ENCODE data around the gene PRR20G. TPM values are rescaled to one million over a fixed set of nuclear protein-coding genes. Genes with fewer than 3 reads are reported as not detected.

The PRR20G gene
- total RNA-seq, 4 donors from 2014 or later: not detected

DNA sequence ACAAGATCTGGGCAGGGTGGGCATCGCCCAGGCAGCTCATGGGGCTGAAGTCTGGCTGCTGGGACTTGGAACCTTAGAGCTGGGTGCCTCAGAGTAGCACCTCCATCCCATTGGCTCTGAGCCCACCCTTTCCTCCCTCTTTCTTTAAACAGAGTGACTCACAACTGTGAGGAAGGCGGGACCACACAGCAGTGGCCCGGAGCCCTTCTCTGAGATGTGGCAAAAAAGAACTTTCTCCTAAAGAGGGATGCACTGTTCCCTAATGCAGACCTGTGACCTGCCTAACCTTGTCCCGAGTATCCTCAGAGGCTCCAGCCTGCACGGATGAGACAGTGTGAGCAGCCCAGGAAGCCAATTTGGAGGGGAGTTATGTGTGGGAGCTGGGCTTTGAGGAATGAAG, 23.6 kb downstream of the PRR20G start:
- Histone ChIP-seq H3K27ac (no peak overlapping the region), H3K4me3 (no peak overlapping the region), H3K9me3 (peaks cover 0 to 13% (median 0%) of the 10 kb centered on the region in 4 donors), H3K27me3 (no peaks in the 10 kb centered on the region), H3K36me3 (no peaks in the 10 kb centered on the region), H3K4me1 (no peaks in the 10 kb centered on the region)
- no peak for DNase-seq (ENCODE audit: low spot score in 2 of 2)
- no peak for TF ChIP-seq POLR2A (IDR thresholded peaks at IDR 0.05)
- no peak for TF ChIP-seq EP300 (IDR thresholded peaks at IDR 0.05)
- WGBS, 2 donors: 50 to 66% methylated on average over 5 of the region's 5 CpGs

DNA sequence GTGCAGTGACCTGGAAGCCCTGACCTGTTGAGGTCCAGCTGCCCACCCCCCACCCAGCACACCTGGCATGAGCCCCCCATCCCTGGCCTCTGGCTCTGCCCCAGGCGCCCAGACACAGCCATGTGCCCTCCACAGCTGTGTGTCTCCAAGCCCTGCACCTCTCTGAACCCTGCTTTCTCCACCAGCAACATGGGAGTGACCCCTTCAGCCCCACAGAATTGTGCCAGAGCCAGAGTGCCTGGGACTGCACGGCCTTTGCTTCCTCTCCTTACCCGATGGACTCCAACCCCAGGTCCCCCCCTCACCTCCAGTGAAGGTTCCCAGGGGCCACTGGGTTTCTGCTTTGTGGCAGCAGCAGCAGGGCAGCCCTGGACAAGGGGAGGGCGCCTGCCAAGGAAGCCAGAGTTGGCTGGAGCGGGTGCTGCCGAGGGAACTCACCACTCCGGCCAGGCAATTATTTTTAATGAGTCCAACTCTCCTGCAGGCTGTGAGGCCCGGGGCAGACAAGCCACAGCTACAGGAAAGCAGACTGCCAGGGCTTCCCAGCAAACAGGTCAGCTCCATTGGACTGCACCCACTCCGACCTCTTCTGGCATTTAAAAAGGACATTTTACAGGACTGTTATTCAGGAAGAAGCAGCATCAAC, 24.1 kb downstream of the PRR20G start:
- Histone ChIP-seq H3K27me3 (no peaks in the 10 kb centered on the region), H3K4me3 (no peak overlapping the region), H3K36me3 (no peaks in the 10 kb centered on the region), H3K4me1 (no peaks in the 10 kb centered on the region), H3K9me3 (peaks cover 0 to 8% (median 0%) of the 10 kb centered on the region in 4 donors), H3K27ac (no peak overlapping the region)
- WGBS, 2 donors: 46 to 48% methylated on average over 9 of the region's 9 CpGs
- no peak for DNase-seq (ENCODE audit: low spot score in 2 of 2)
- TF ChIP-seq POLR2A (IDR thresholded peaks at IDR 0.05) (no peak), EP300 (IDR thresholded peaks at IDR 0.05) (no peak)
- TF ChIP-seq, protein P1, sequence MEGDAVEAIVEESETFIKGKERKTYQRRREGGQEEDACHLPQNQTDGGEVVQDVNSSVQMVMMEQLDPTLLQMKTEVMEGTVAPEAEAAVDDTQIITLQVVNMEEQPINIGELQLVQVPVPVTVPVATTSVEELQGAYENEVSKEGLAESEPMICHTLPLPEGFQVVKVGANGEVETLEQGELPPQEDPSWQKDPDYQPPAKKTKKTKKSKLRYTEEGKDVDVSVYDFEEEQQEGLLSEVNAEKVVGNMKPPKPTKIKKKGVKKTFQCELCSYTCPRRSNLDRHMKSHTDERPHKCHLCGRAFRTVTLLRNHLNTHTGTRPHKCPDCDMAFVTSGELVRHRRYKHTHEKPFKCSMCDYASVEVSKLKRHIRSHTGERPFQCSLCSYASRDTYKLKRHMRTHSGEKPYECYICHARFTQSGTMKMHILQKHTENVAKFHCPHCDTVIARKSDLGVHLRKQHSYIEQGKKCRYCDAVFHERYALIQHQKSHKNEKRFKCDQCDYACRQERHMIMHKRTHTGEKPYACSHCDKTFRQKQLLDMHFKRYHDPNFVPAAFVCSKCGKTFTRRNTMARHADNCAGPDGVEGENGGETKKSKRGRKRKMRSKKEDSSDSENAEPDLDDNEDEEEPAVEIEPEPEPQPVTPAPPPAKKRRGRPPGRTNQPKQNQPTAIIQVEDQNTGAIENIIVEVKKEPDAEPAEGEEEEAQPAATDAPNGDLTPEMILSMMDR (IDR thresholded peaks at IDR 0.05): no peak

DNA sequence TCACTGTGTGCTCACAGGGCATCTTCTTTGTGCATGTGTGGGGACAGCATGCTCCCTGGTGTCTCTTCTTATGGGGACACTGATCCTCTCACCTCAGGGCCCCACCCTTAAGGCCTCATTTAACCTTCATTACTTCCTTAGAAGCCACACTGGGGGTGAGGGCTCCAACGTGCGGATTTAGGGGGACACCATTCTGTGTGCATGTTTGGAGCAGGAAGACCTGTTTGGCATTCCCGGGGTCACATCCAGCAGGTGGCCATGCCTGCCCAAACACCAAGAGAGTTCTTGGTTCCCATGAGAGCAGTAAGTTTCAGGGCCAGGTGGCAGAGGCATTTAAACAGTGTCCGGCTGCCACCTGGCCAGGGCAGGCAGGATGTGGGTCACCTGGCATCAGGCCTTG, 24.8 kb downstream of the PRR20G start:
- Histone ChIP-seq H3K27ac (no peak overlapping the region), H3K36me3 (no peaks in the 10 kb centered on the region), H3K9me3 (peaks cover 0 to under 1% (median 0%) of the 10 kb centered on the region in 4 donors), H3K27me3 (no peaks in the 10 kb centered on the region), H3K4me3 (no peak overlapping the region), H3K4me1 (no peaks in the 10 kb centered on the region)
- TF ChIP-seq EP300 (IDR thresholded peaks at IDR 0.05) (no peak), POLR2A (IDR thresholded peaks at IDR 0.05) (no peak)
- TF ChIP-seq, protein P1 (IDR thresholded peaks at IDR 0.05): no peak
- WGBS, 2 donors: 92 to 93% methylated on average over 4 of the region's 4 CpGs
- DNase-seq (ENCODE audit: low spot score in 2 of 2): no peak

DNA sequence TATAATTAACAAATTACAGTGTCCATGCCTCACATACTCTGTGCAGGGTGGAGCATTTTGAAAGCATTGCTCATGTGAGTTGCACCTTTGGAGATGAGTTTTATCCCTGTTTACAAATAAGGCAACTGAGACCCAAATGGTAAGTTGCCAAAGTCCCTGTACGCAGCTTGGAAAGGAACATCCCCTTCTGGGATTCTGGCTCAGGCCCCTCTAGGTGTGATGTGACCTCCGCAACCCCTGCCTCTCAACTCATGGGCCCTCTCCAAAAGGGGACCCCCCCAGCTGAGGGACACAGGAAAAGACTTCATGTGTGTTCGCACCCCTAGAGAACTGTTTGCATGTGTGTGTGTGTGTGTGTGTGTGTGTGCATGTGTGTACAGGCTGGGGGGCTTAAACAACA, 25.3 kb downstream of the PRR20G start:
- WGBS, 2 donors: 93 to 94% methylated on average over 3 of the region's 3 CpGs

DNA sequence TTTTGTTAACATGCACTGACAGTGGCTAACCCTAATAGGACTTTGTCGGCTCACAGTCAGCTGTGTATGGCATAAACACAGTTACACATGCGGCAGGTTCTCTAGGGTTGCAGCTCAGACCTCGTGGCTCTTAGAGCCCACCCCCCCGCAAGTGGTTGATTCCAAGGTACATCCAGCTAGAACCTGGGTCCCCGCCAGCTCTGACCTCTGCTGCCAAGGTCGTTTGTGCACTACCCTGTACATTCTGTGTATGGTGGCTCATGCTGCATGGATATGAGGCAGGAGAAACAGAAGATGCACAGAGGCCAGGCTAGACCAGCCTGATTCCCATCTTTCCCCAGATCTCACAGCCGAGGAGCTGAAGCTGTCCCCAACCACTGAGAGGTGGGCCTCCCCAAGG, 25.9 kb downstream of the PRR20G start:
- no peak for DNase-seq (ENCODE audit: low spot score in 2 of 2)
- Histone ChIP-seq H3K27me3 (no peaks in the 10 kb centered on the region), H3K9me3 (no peaks in the 10 kb centered on the region), H3K4me1 (no peaks in the 10 kb centered on the region), H3K4me3 (no peak overlapping the region), H3K27ac (no peak overlapping the region), H3K36me3 (no peaks in the 10 kb centered on the region)
- TF ChIP-seq EP300 (IDR thresholded peaks at IDR 0.05) (no peak), POLR2A (IDR thresholded peaks at IDR 0.05) (no peak)
- TF ChIP-seq, protein P1 (IDR thresholded peaks at IDR 0.05): no peak
- 63 to 69% methylated on average over 7 of the region's 7 CpGs for WGBS, 2 donors

More for the DNA sequence above, 25.3 kb downstream of the PRR20G start:
- no peak overlapping the region for H3K27ac ChIP-seq
- H3K4me1 ChIP-seq: no peaks in the 10 kb centered on the region
- no peaks in the 10 kb centered on the region for H3K27me3 ChIP-seq
- H3K36me3 ChIP-seq: no peaks in the 10 kb centered on the region
- DNase-seq (ENCODE audit: low spot score in 2 of 2): no peak
- no peak for TF ChIP-seq POLR2A (IDR thresholded peaks at IDR 0.05)
- TF ChIP-seq, protein P1 (IDR thresholded peaks at IDR 0.05): no peak
- TF ChIP-seq EP300 (IDR thresholded peaks at IDR 0.05): no peak
- no peaks in the 10 kb centered on the region for H3K9me3 ChIP-seq
- no peak overlapping the region for H3K4me3 ChIP-seq
